ENCODE data around the gene SIN3A. TPM values are rescaled to one million over a fixed set of nuclear protein-coding genes. Genes with fewer than 3 reads are reported as not detected.

The SIN3A gene
- total RNA-seq, 4 donors from 2014 or later = 31.1 to 53.1 (median 45.6) TPM

DNA sequence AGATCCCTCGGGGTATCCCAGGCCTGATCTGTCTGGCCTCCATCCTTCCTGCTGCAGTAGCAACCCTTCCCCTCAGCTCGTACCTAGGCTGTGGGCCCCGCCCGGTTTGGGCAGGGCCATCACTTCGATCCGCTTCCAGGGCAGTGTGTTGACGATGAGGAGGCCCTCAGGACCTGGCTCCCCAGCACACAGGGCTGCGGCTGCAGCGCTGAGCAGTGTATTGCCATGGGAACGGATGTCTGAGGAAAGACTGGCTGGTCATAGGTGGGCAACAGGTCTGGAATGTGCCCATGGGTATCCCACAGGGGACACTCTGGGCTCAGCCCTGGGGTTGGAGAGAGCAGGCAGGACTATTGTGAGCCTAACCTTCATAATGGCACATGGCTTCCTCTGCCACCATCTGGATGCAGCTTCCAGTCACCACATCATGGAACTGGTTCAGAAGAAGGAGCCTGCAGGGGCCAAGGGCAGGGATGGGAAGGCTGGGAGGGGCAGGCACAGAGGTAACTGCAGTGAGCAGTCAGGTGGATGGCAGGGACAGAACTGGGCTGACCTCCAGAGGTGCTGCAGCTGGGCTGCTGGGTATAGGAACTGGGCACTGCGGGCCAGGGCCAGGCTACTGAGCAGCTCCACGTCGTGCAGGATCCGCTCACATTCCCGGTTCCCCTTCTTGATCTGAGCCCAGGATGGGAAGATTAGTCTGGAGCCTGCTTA, 91.8 kb downstream of the SIN3A start:
- WGBS = 89% methylated on average over 15 of the region's 15 CpGs
- Histone ChIP-seq H3K9me3 (no peaks in the 10 kb centered on the region), H3K27me3 (no peaks in the 10 kb centered on the region), H3K4me3 (no peak overlapping the region), H3K4me1 (no peaks in the 10 kb centered on the region), H3K36me3 (peaks cover 49 to 100% (median 100%) of the 10 kb centered on the region in 4 donors), H3K27ac (replicated peaks in 1 of 4) (no peak overlapping the region)
- intact Hi-C loops (cut with DNase I) = loop anchor here (10.0 kb wide), 1 partner anchor 285 kb away; the partner anchor contains the start of genes IMP3 and SNX33
- TF ChIP-seq EP300 (IDR thresholded peaks at IDR 0.05) = no peak
- no peak for DNase-seq (ENCODE audit: extremely low spot score)

DNA sequence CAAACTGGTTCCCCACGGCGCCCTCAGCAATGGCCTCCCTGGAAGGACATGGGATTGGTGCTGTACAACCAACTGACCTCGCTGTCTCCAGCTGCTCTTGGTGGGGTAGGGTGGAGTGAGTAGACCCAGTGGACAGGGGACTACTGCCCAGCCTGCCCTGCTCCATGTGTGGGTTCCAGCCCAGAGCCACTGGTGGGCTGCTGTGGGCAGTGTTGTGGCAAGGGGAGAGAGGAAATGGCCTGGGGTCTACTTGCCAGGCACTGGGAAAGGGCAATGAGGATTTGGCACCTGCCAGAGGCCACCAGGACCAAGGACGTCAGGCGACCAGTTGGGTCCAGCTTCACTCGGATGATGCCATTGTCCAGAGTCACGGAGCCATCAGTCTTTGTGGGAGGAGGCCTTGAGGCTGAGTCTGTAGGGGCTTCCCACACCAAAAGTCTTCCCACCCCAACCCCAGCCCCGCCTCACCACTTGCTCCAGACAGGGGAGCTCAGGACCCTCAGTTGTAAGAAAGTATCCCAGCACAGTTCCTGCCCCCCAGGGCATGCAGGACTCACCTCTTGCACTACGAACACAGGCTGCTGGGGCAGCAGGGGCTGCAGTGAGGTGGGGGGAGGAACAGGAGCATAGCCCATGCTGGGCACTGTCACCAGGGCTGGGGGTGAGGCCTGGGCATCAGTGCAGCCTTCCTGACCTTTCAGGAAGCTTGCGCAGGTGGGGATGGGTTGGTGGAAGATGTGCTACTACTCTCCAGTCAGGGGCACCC, 92.5 kb downstream of the SIN3A start:
- Histone ChIP-seq H3K36me3 (peaks cover 42 to 100% (median 98%) of the 10 kb centered on the region in 4 donors), H3K27ac (replicated peaks in 1 of 4) (no peak overlapping the region), H3K27me3 (no peaks in the 10 kb centered on the region), H3K4me3 (no peak overlapping the region), H3K9me3 (no peaks in the 10 kb centered on the region), H3K4me1 (no peaks in the 10 kb centered on the region)
- no peak for DNase-seq (ENCODE audit: extremely low spot score)
- 89% methylated on average over 8 of the region's 10 CpGs for WGBS
- intact Hi-C loops (cut with DNase I) = no loop called here
- TF ChIP-seq, protein P1, sequence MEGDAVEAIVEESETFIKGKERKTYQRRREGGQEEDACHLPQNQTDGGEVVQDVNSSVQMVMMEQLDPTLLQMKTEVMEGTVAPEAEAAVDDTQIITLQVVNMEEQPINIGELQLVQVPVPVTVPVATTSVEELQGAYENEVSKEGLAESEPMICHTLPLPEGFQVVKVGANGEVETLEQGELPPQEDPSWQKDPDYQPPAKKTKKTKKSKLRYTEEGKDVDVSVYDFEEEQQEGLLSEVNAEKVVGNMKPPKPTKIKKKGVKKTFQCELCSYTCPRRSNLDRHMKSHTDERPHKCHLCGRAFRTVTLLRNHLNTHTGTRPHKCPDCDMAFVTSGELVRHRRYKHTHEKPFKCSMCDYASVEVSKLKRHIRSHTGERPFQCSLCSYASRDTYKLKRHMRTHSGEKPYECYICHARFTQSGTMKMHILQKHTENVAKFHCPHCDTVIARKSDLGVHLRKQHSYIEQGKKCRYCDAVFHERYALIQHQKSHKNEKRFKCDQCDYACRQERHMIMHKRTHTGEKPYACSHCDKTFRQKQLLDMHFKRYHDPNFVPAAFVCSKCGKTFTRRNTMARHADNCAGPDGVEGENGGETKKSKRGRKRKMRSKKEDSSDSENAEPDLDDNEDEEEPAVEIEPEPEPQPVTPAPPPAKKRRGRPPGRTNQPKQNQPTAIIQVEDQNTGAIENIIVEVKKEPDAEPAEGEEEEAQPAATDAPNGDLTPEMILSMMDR (IDR thresholded peaks at IDR 0.05) = no peak
- no peak for TF ChIP-seq EP300 (IDR thresholded peaks at IDR 0.05)
- no peak for TF ChIP-seq POLR2A (IDR thresholded peaks at IDR 0.05; ENCODE audit: low read depth)
- TF ChIP-seq POLR2AphosphoS5 (IDR thresholded peaks at IDR 0.05) = no peak

DNA sequence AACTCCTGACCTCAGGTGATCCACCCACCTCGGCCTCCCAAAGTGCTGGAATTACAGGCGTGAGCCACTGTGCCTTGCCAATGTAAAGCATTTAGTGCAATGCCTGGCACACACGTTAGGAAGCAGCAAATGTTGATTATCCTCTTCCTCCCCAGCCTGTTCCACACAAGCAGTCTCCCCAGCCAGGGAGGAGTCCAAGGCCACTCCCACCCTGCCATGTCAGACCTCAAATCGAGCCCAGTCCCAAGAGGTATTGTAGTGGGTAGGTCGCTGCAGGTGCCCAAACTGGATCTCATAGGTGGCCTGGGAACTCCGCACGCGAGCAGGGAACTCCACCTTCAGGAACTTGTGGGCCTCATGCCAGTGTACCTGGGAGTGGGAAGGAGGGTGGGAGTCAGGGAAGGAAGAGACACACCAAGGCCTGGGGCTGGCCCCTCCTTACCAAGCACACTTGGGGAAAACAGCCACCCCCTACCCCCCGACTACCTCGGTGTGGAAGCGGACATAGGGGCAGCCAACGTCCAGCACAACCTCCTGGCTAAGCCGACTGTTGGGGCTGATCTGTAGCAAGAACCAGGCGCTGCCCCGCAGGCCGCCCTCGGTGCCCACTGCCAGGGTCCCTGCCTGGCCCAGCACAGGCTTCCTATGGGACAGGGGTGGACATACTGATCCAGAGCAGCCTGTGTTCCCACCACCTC, 93.4 kb downstream of the SIN3A start:
- peaks cover 39 to 94% (median 90%) of the 10 kb centered on the region in 4 donors for H3K36me3 ChIP-seq
- WGBS = 94% methylated on average over 13 of the region's 17 CpGs
- intact Hi-C loops (cut with DNase I) = no loop called here
- H3K9me3 ChIP-seq = no peaks in the 10 kb centered on the region
- no peak for DNase-seq (ENCODE audit: extremely low spot score)
- H3K27me3 ChIP-seq = no peaks in the 10 kb centered on the region
- H3K4me1 ChIP-seq = no peaks in the 10 kb centered on the region
- no peak overlapping the region for H3K27ac ChIP-seq (replicated peaks in 1 of 4)
- H3K4me3 ChIP-seq = no peak overlapping the region
- no peak for TF ChIP-seq POLR2A (IDR thresholded peaks at IDR 0.05; ENCODE audit: low read depth)
- TF ChIP-seq, protein P1 (IDR thresholded peaks at IDR 0.05) = no peak
- no peak for TF ChIP-seq EP300 (IDR thresholded peaks at IDR 0.05)
- TF ChIP-seq POLR2AphosphoS5 (IDR thresholded peaks at IDR 0.05) = no peak

DNA sequence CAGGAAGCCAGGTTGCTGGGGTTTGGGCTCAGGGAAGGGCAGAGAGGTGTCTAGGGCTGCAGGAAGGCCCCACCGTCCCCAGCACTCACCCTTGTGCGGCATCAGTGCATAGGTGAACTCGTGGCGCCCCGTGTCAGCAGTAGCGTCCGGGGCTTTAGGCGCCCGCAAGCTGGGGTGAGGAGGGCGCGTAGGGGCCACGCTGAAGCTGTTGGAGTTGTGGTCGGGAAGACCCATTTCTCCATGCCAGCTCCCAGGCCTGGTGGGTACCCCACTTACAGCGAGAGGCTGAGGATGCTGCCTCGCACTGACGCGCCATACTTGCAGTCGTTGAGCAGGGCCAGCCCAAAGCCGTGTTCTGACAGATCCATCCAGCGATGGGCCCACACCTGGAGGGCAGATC, 95.0 kb downstream of the SIN3A start:
- Histone ChIP-seq H3K36me3 (peaks cover 34 to 78% (median 74%) of the 10 kb centered on the region in 4 donors), H3K4me1 (no peaks in the 10 kb centered on the region), H3K9me3 (no peaks in the 10 kb centered on the region), H3K27me3 (no peaks in the 10 kb centered on the region), H3K4me3 (no peak overlapping the region), H3K27ac (replicated peaks in 1 of 4) (no peak overlapping the region)
- DNase-seq (ENCODE audit: extremely low spot score) = no peak
- intact Hi-C loops (cut with DNase I) = no loop called here
- 96% methylated on average over 20 of the region's 20 CpGs for WGBS
- TF ChIP-seq POLR2A (IDR thresholded peaks at IDR 0.05; ENCODE audit: low read depth) (no peak), POLR2AphosphoS5 (IDR thresholded peaks at IDR 0.05) (no peak), EP300 (IDR thresholded peaks at IDR 0.05) (no peak)
- TF ChIP-seq, protein P1 (IDR thresholded peaks at IDR 0.05) = no peak

DNA sequence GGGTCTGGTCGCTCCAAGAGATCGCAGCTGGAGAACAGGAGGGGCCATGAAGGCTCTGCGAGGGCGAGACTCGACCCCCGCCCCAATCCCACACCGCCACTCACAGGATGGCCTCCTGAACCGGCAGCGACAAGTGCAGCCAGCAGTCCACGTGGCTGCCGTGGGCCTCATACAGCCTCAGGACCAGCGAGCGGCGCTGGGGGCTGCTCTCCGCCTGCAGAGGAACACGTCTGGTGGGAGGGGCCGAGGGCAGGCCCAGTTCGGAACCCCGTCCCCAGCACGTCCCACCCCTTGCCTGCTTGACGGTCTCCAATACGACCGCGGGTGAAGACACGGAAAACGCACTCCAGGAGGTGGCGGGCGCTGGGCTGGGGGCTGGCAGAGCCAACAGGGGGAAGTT, 95.5 kb downstream of the SIN3A start:
- H3K27me3 ChIP-seq = no peaks in the 10 kb centered on the region
- no peak overlapping the region for H3K27ac ChIP-seq (replicated peaks in 1 of 4)
- 93% methylated on average over 10 of the region's 28 CpGs for WGBS
- H3K4me3 ChIP-seq = no peak overlapping the region
- TF ChIP-seq, protein P1 (IDR thresholded peaks at IDR 0.05) = no peak
- TF ChIP-seq EP300 (IDR thresholded peaks at IDR 0.05) (no peak), POLR2A (IDR thresholded peaks at IDR 0.05; ENCODE audit: low read depth) (no peak), POLR2AphosphoS5 (IDR thresholded peaks at IDR 0.05) (no peak)
- H3K4me1 ChIP-seq = no peaks in the 10 kb centered on the region
- DNase-seq (ENCODE audit: extremely low spot score) = no peak
- no peaks in the 10 kb centered on the region for H3K9me3 ChIP-seq
- peaks cover 34 to 73% (median 69%) of the 10 kb centered on the region in 4 donors for H3K36me3 ChIP-seq
- intact Hi-C loops (cut with DNase I) = no loop called here
